OCI-LY1 (cell line): Measurements from ENCODE around the gene CSMD2.

Experiments
- EZH2 ChIP-seq: fragments of 200-600 bp; sonication (generic), shearing (Covaris generic); IDR thresholded peaks from 2 replicates; pipeline ENCODE4 v1.8.0; 2017; ENCODE audit warnings: borderline replicate concordance, mixed run types, mild to moderate bottlenecking, antibody characterized with exemption, low read length, moderate library complexity, mixed read lengths
- TF ChIP-seq, protein P1 (sequence below): fragments of 200-600 bp; sonication (generic), shearing (Covaris generic); IDR thresholded peaks from 2 replicates; pipeline ENCODE4 v1.5.1; 2017; ENCODE audit warnings: mild to moderate bottlenecking, antibody characterized with exemption, low read length, moderate library complexity, mixed read lengths

DNA sequence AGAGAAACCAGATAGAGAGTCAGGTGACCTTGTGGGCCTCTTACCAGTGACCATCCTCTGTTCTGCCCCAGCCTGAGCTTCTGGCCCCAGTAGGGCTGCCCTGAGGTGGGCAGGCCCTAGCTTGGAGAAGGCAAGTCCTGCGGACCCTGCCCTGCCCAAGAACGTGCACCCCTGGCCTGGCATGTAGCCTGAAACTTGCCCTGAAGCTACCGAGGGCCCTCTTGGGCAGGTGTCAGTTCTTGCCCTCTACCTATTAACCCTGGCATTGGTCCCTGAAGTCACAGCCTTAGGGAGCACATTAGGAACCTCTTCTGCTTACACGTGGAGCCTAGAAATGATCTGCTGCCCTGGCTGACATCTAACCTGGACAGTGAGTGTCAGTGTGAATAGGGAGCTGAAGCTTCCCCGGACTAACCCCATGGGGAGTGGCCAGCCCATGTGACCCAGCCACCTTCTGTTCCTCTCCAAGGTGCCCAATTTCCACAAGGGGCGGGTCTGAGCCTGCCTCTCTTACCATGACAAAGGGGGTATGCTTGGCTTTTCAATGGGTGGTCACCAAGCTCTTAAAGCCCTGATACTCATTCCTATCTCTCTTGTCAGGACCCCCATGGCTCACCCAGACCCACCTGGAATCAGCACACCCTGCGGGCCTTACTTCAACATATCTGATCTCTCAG, 529.6 kb downstream of the CSMD2 start:
- TF ChIP-seq, protein P1, sequence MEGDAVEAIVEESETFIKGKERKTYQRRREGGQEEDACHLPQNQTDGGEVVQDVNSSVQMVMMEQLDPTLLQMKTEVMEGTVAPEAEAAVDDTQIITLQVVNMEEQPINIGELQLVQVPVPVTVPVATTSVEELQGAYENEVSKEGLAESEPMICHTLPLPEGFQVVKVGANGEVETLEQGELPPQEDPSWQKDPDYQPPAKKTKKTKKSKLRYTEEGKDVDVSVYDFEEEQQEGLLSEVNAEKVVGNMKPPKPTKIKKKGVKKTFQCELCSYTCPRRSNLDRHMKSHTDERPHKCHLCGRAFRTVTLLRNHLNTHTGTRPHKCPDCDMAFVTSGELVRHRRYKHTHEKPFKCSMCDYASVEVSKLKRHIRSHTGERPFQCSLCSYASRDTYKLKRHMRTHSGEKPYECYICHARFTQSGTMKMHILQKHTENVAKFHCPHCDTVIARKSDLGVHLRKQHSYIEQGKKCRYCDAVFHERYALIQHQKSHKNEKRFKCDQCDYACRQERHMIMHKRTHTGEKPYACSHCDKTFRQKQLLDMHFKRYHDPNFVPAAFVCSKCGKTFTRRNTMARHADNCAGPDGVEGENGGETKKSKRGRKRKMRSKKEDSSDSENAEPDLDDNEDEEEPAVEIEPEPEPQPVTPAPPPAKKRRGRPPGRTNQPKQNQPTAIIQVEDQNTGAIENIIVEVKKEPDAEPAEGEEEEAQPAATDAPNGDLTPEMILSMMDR, result no peak
- no peak for TF ChIP-seq EZH2
